Esophagus muscularis mucosa (tissue), 4 donors: Measurements from ENCODE around the gene SPTBN2. TPM values are rescaled to one million over a fixed set of nuclear protein-coding genes. Genes with fewer than 3 reads are reported as not detected.
A peak's percentile ranks its signal among the peaks of the same experiment; 100 is the strongest.
"Not testable (repeated sequence)": the region's sequence is repeated elsewhere in the genome, so short reads cannot be mapped to it uniquely, and the experiment has no call there.

Experiments
- DNase-seq: peaks from one replicate; pipeline ENCODE4 v3.0.0-alpha.2; 2017; ENCODE audit errors: extremely low spot score
- H3K27ac ChIP-seq, 4 donors: fragments of 200-600 bp; sonication (generic); replicated peaks in 1 of 4; 1 replicate in 3 of 4; 2 replicates in 1 of 4; pipeline ENCODE4 v1.5.1; 2016 to 2019; ENCODE audit warnings: mild to moderate bottlenecking in 1 of 4
- H3K27me3 ChIP-seq, 4 donors: fragments of 200-600 bp; sonication (generic); one replicate each; pipeline versions ENCODE4 v1.5.1 to v1.6.0; 2016 to 2019
- H3K36me3 ChIP-seq, 4 donors: fragments of 200-600 bp; sonication (generic); one replicate each; pipeline ENCODE4 v1.5.1; 2016 to 2019
- H3K4me1 ChIP-seq, 4 donors: fragments of 200-600 bp; sonication (generic); one replicate each; pipeline ENCODE4 v1.5.1; 2016 to 2019
- H3K4me3 ChIP-seq, 4 donors: fragments of 200-600 bp; sonication (generic); 1 replicate in 2 of 4; 2 replicates in 2 of 4; pipeline ENCODE4 v1.5.1; 2016 to 2019; ENCODE audit warnings: mild to moderate bottlenecking in 4 of 4, moderate library complexity in 1 of 4
- H3K9me3 ChIP-seq, 4 donors: fragments of 200-600 bp; sonication (generic); 1 replicate in 3 of 4; 2 replicates in 1 of 4; pipeline ENCODE4 v1.5.1; 2016 to 2019
- EP300 ChIP-seq: sonication (generic); formaldehyde crosslinking; IDR thresholded peaks from one replicate; pipeline ENCODE4 v1.6.1; 2017; ENCODE audit warnings: antibody characterized with exemption
- POLR2A ChIP-seq: fragments of 450-650 bp; IDR thresholded peaks from one replicate; pipeline ENCODE4 v1.6.1; 2017; ENCODE audit warnings: antibody characterized with exemption, moderate library complexity, mild to moderate bottlenecking, low read depth
- POLR2AphosphoS5 ChIP-seq, 2 donors: sonication (generic); formaldehyde crosslinking; IDR thresholded peaks; one replicate each; pipeline ENCODE4 v1.6.1; 2017; ENCODE audit warnings: antibody characterized with exemption in 2 of 2
- WGBS: methylation state at CpG from one replicate; pipeline ENCODE4 v1.1.5; 2018; 5-methylcytosine and 5-hydroxymethylcytosine counted together
- intact Hi-C: fragments of 100-400 bp; cut with DNase I; formaldehyde crosslinking; loops from one replicate; pipeline ENCODE4 v1.15.1; 2023
- total RNA-seq, 4 donors: library from RNA; depleted of rRNA; stranded (reverse); fragments of >200 nt; gene quantifications; one replicate each; pipeline versions ENCODE4 v1.1.0 to v1.2.1, GENCODE V29; 2016
- TF ChIP-seq, protein P1 (sequence below), 3 experiments: fragments of 200-600 bp in 2 of 3; fragments of 450-650 bp in 1 of 3; sonication (generic) in 2 of 3; IDR thresholded peaks; one replicate each; pipeline ENCODE4 v1.5.1; 2017 to 2019; ENCODE audit warnings: antibody characterized with exemption in 3 of 3, mild to moderate bottlenecking in 2 of 3, moderate library complexity in 1 of 3

The SPTBN2 gene
- total RNA-seq, 4 donors from 2014 or later, result 3.3 to 12.5 (median 10.0) TPM

DNA sequence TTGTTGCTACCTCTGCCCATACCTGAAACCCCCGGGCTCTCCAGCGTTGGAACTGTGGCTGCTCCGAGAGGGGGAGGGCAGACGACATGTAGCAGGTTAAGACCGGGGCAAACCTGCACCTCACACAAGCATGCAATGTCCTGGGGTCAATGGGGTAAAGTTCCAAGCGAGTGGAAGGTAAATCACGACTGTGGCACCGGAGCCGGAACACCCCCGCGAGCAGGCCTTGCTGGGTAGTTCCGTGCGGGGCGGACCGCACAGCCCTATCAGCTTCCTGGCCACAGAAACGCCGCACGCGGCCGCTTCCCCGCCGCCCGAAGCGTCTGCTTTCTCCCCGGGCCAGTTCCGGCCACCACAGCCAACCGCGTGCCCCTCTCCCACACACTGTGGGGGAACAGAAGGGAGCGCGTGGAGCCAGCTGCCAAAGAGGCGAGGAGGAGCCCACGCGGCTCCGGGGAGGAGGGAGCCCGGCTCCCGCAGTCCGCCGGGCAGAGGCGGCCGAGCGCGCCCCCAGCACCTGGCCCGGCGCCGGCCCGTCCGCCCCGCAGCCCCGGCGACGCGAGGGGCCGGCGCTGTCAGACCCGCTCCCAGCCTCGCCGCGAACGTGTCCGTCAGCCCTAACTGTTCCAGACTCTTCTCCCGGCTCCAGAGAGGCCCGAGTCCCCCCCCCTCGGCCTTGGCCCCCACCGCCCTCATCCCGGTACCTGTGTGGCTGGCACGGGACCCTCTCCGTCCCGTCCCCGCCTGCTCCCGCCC is 1.6 kb downstream of the SPTBN2 start:
- TF ChIP-seq EP300 (no peak), POLR2AphosphoS5 (IDR thresholded peaks at IDR 0.05) (no peak), POLR2A (no peak)
- TF ChIP-seq, protein P1, sequence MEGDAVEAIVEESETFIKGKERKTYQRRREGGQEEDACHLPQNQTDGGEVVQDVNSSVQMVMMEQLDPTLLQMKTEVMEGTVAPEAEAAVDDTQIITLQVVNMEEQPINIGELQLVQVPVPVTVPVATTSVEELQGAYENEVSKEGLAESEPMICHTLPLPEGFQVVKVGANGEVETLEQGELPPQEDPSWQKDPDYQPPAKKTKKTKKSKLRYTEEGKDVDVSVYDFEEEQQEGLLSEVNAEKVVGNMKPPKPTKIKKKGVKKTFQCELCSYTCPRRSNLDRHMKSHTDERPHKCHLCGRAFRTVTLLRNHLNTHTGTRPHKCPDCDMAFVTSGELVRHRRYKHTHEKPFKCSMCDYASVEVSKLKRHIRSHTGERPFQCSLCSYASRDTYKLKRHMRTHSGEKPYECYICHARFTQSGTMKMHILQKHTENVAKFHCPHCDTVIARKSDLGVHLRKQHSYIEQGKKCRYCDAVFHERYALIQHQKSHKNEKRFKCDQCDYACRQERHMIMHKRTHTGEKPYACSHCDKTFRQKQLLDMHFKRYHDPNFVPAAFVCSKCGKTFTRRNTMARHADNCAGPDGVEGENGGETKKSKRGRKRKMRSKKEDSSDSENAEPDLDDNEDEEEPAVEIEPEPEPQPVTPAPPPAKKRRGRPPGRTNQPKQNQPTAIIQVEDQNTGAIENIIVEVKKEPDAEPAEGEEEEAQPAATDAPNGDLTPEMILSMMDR (IDR thresholded peaks at IDR 0.05), result no peak
- WGBS, result 4% methylated on average over 17 of the region's 70 CpGs
- peaks cover 0 to 6% (median 0%) of the 10 kb centered on the region in 4 donors for H3K27me3 ChIP-seq

GRCh38 chr11:66725647-66726046 is 3.4 kb downstream of the SPTBN2 start:
- peaks cover 6 to 19% (median 15%) of the 10 kb centered on the region in 4 donors for H3K4me1 ChIP-seq
- no peak overlapping the region for H3K27ac ChIP-seq
- no peaks in the 10 kb centered on the region for H3K9me3 ChIP-seq
- TF ChIP-seq EP300 (no peak), POLR2A (no peak), POLR2AphosphoS5 (IDR thresholded peaks at IDR 0.05) (no peak)
- TF ChIP-seq, protein P1 (IDR thresholded peaks at IDR 0.05), result no peak
- no peak for DNase-seq
- intact Hi-C loops, result no loop called here
- H3K4me3 ChIP-seq, result no peak overlapping the region
- H3K36me3 ChIP-seq, result no peaks in the 10 kb centered on the region
- peaks cover 0 to 6% (median 0%) of the 10 kb centered on the region in 4 donors for H3K27me3 ChIP-seq
- 72% methylated on average over 8 of the region's 10 CpGs for WGBS

More for the DNA sequence above, 1.6 kb downstream of the SPTBN2 start:
- Histone ChIP-seq H3K36me3 (no peaks in the 10 kb centered on the region), H3K4me1 (peaks cover 6 to 19% (median 15%) of the 10 kb centered on the region in 4 donors), H3K9me3 (no peaks in the 10 kb centered on the region), H3K4me3 (peak overlapping the region; percentile 57 to 81 (median 64)), H3K27ac (peak overlapping the region in 1 of 4 donors; percentile 10)
- no peak for DNase-seq
- intact Hi-C loops, result no loop called here

GRCh38 chr11:66725114-66725513 is 3.9 kb downstream of the SPTBN2 start:
- no peak for DNase-seq
- H3K4me3 ChIP-seq, result no peak overlapping the region
- 100% methylated on average over 1 of the region's 1 CpG for WGBS
- no peaks in the 10 kb centered on the region for H3K9me3 ChIP-seq
- H3K27me3 ChIP-seq, result peaks cover 0 to 6% (median 0%) of the 10 kb centered on the region in 4 donors
- intact Hi-C loops, result no loop called here
- H3K27ac ChIP-seq, result no peak overlapping the region
- H3K36me3 ChIP-seq, result no peaks in the 10 kb centered on the region
- no peak for TF ChIP-seq POLR2AphosphoS5 (IDR thresholded peaks at IDR 0.05)
- peaks cover 6 to 19% (median 15%) of the 10 kb centered on the region in 4 donors for H3K4me1 ChIP-seq

DNA sequence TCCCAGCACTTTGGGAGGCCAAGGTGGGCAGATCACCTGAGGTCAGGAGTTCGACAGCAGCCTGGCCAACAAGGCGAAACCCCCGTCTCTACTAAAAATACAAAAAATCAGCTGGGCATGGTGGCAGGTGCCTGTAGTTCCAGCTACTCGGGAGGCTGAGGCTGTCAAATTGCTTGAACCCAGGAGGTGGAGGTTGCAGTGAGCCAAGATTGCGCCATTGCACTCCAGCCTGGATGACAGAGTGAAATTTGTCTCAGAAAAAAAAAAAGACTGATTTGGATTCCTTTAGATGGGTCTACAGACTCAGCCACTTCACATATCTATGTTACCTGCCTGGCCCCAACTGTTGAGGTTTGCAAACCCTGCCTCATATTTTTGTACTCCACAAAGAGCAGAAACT is 4.8 kb downstream of the SPTBN2 start:
- H3K27me3 ChIP-seq, intact Hi-C loops, H3K9me3 ChIP-seq, H3K36me3 ChIP-seq, DNase-seq, H3K27ac ChIP-seq, H3K4me3 ChIP-seq: not testable (repeated sequence)
- peaks cover 6 to 19% (median 15%) of the 10 kb centered on the region in 4 donors for H3K4me1 ChIP-seq
- WGBS, result 91% methylated on average over 5 of the region's 5 CpGs

GRCh38 chr11:66723693-66724092 is 5.3 kb downstream of the SPTBN2 start:
- H3K4me1 ChIP-seq, result peaks cover 4 to 16% (median 12%) of the 10 kb centered on the region in 4 donors
- intact Hi-C loops, result no loop called here
- TF ChIP-seq POLR2A (no peak), EP300 (no peak), POLR2AphosphoS5 (IDR thresholded peaks at IDR 0.05) (no peak)
- TF ChIP-seq, protein P1 (IDR thresholded peaks at IDR 0.05), result no peak
- H3K27me3 ChIP-seq, result peaks cover 0 to 7% (median 0%) of the 10 kb centered on the region in 4 donors
- no peak overlapping the region for H3K27ac ChIP-seq
- WGBS, result 93% methylated on average over 5 of the region's 5 CpGs
- no peaks in the 10 kb centered on the region for H3K36me3 ChIP-seq
- H3K9me3 ChIP-seq, result no peaks in the 10 kb centered on the region
- no peak for DNase-seq
- no peak overlapping the region for H3K4me3 ChIP-seq
